ENCODE measurements around the gene COX18. TPM values are rescaled to one million over a fixed set of nuclear protein-coding genes. Genes with fewer than 3 reads are reported as not detected.

Gene COX18
- total RNA-seq, 1 experiment from 2014 or later = 20.5 TPM

- H3K4me1 Mint-ChIP-seq = no peaks in the 10 kb centered on the region
- Histone ChIP-seq H4K20me1 (ENCODE audit: control insufficient read depth, insufficient read depth, insufficient read length) (no peaks in the 10 kb centered on the region), H3K23ac (ENCODE audit: insufficient read length, low read depth, low read length) (no peak overlapping the region), H3T11ph (ENCODE audit: low read length) (no peak overlapping the region), H4K91ac (ENCODE audit: insufficient read length, low read depth, low read length) (no peak overlapping the region), H2AFZ (ENCODE audit: low read length) (no peak overlapping the region), H2BK12ac (ENCODE audit: insufficient read length, low read depth, low read length) (no peak overlapping the region), H4K5ac (ENCODE audit: insufficient read length, low read depth, low read length) (no peak overlapping the region), H2BK20ac (ENCODE audit: low read depth, low read length, poor library complexity, severe bottlenecking) (no peak overlapping the region), H3K56ac (ENCODE audit: insufficient read length, low read depth, low read length) (no peak overlapping the region), H3K79me1 (ENCODE audit: insufficient read depth, low read depth, low read length, poor library complexity, severe bottlenecking) (no peaks in the 10 kb centered on the region), H3K27ac (ENCODE audit: insufficient read length, low read depth, low read length) (no peak overlapping the region), H3K18ac (ENCODE audit: insufficient read length, low read depth, low read length) (no peak overlapping the region), H3K9me3 (ENCODE audit: control insufficient read depth, low read depth, low read length) (no peaks in the 10 kb centered on the region), H3K79me2 (ENCODE audit: insufficient read depth, low read length) (no peaks in the 10 kb centered on the region), H2AK5ac (ENCODE audit: insufficient read length, low read length) (no peak overlapping the region), H2BK5ac (ENCODE audit: insufficient read length, low read length) (no peak overlapping the region), H3K4ac (ENCODE audit: low read depth, low read length) (no peak overlapping the region), H3K4me2 (ENCODE audit: insufficient read depth, insufficient read length, low read length) (no peak overlapping the region), H3K23me2 (ENCODE audit: insufficient read length, low read depth, low read length, poor library complexity, severe bottlenecking) (no peaks in the 10 kb centered on the region), H3K9ac (ENCODE audit: extremely low read depth, insufficient read length, low read length) (no peak overlapping the region), H3K27me3 (ENCODE audit: insufficient read depth, low read length) (no peaks in the 10 kb centered on the region), H3K4me1 (ENCODE audit: insufficient read depth, low read length) (no peaks in the 10 kb centered on the region), H3K14ac (ENCODE audit: insufficient read depth, low read length) (no peak overlapping the region), H4K8ac (replicated peaks; ENCODE audit: insufficient read length, low read depth, low read length) (no peak overlapping the region), H2BK120ac (ENCODE audit: low read depth, low read length, poor library complexity, severe bottlenecking) (no peak overlapping the region), H2BK15ac (ENCODE audit: low read depth, low read length) (no peak overlapping the region)
- DNase-seq = no peak
- no CpG with 5 or more reads among the region's 1 CpG for WGBS (ENCODE audit: extremely low coverage, insufficient read length, low lambda C conversion rate)
- no peaks in the 10 kb centered on the region for H3K9me3 Mint-ChIP-seq
- H3K27ac Mint-ChIP-seq = no peak overlapping the region
- no peaks in the 10 kb centered on the region for H3K36me3 Mint-ChIP-seq (ENCODE audit: insufficient read depth in 1 of 3, low read depth in 3 of 3)
- no peak overlapping the region for H3K4me3 Mint-ChIP-seq
- TF ChIP-seq CTCF (conservative IDR thresholded peaks at IDR 0.05) = no peak
- no peaks in the 10 kb centered on the region for H3K27me3 Mint-ChIP-seq (ENCODE audit: low read depth)
These were observed 56.2 kb downstream of the COX18 start for GRCh38 chr4:73013310-73013709.
